ENCODE results near the gene ATXN1.
A peak's percentile ranks its signal among the peaks of the same experiment; 100 is the strongest.

ATXN1 gene

GRCh38 chr6:16749516-16750485 is 11.5 kb downstream of the ATXN1 start:
- Histone ChIP-seq H2AK5ac (ENCODE audit: low read length, severe bottlenecking) (no peak overlapping the region), H3K18ac (ENCODE audit: low read depth in 1 of 2, low read length in 2 of 2) (peak overlapping the region in 1 of 2 experiments; percentile 59)
- 94% methylated on average over 9 of the region's 10 CpGs for WGBS

GRCh38 chr6:16748025-16748319 is 13.3 kb downstream of the ATXN1 start:
- Histone ChIP-seq H3K23ac (ENCODE audit: low read length in 2 of 2) (no peak overlapping the region), H2BK15ac (ENCODE audit: low read depth, poor library complexity, severe bottlenecking) (no peak overlapping the region), H2BK5ac (ENCODE audit: low read depth, low read length, poor library complexity, severe bottlenecking) (no peak overlapping the region), H4K8ac (ENCODE audit: low read length) (no peak overlapping the region), H2BK120ac (ENCODE audit: low read depth, low read length) (no peak overlapping the region), H3K18ac (ENCODE audit: low read depth in 1 of 2, low read length in 2 of 2) (no peak overlapping the region), H2BK12ac (ENCODE audit: low read length in 2 of 2) (peak overlapping the region in 1 of 2 experiments; percentile 15), H3K14ac (ENCODE audit: low read length in 2 of 2) (no peak overlapping the region), H3K36me3 (ENCODE audit: control insufficient read depth in 1 of 2, insufficient read depth in 2 of 2, low read depth in 1 of 2, low read length in 2 of 2) (peaks cover 2 to 32% of the 10 kb centered on the region in 2 experiments), H3K4ac (ENCODE audit: low read depth in 1 of 2, low read length in 2 of 2) (no peak overlapping the region), H4K91ac (ENCODE audit: low read length) (no peak overlapping the region), H2AK5ac (ENCODE audit: low read length, severe bottlenecking) (no peak overlapping the region), H2AFZ (ENCODE audit: low read depth, low read length) (no peak overlapping the region), H3K4me2 (ENCODE audit: low read length, poor library complexity, severe bottlenecking) (no peak overlapping the region), H3K27me3 (ENCODE audit: control insufficient read depth in 1 of 2, insufficient read depth in 1 of 2, low read length in 2 of 2) (no peaks in the 10 kb centered on the region), H3K9ac (ENCODE audit: low read length) (peak overlapping the region; percentile 69), H3K4me1 (ENCODE audit: control insufficient read depth, insufficient read depth, low read depth, low read length) (peaks cover 2% of the 10 kb centered on the region), H3K27ac (ENCODE audit: low read length, poor library complexity, severe bottlenecking) (peak overlapping the region; percentile 71), H3K79me1 (replicated peaks; ENCODE audit: low read length, poor library complexity, severe bottlenecking) (peaks cover 29% of the 10 kb centered on the region), H3K4me3 (ENCODE audit: insufficient read depth in 1 of 2, low read depth in 1 of 2, low read length in 2 of 2) (peak overlapping the region in 1 of 2 experiments; percentile 34), H3K9me3 (ENCODE audit: control insufficient read depth, low read length) (no peaks in the 10 kb centered on the region)
- WGBS, result 88% methylated on average over 1 of the region's 2 CpGs
- no peak for DNase-seq

More at GRCh38 chr6:16749516-16750485, 11.5 kb downstream of the ATXN1 start:
- Histone ChIP-seq H3K36me3 (ENCODE audit: control insufficient read depth in 1 of 2, insufficient read depth in 2 of 2, low read depth in 1 of 2, low read length in 2 of 2) (peaks cover 2 to 33% of the 10 kb centered on the region in 2 experiments), H4K91ac (ENCODE audit: low read length) (no peak overlapping the region), H2BK15ac (ENCODE audit: low read depth, poor library complexity, severe bottlenecking) (no peak overlapping the region), H3K14ac (ENCODE audit: low read length in 2 of 2) (no peak overlapping the region), H3K4me1 (ENCODE audit: control insufficient read depth, insufficient read depth, low read depth, low read length) (peaks cover 2% of the 10 kb centered on the region), H3K79me1 (replicated peaks; ENCODE audit: low read length, poor library complexity, severe bottlenecking) (peaks cover 21% of the 10 kb centered on the region), H3K9ac (ENCODE audit: low read length) (no peak overlapping the region), H3K9me3 (ENCODE audit: control insufficient read depth, low read length) (no peaks in the 10 kb centered on the region), H2BK12ac (ENCODE audit: low read length in 2 of 2) (peak overlapping the region in 1 of 2 experiments; percentile 56), H3K4ac (ENCODE audit: low read depth in 1 of 2, low read length in 2 of 2) (no peak overlapping the region), H3K4me3 (ENCODE audit: insufficient read depth in 1 of 2, low read depth in 1 of 2, low read length in 2 of 2) (no peak overlapping the region), H4K8ac (ENCODE audit: low read length) (no peak overlapping the region), H2AFZ (ENCODE audit: low read depth, low read length) (no peak overlapping the region), H2BK5ac (ENCODE audit: low read depth, low read length, poor library complexity, severe bottlenecking) (no peak overlapping the region), H3K27me3 (ENCODE audit: control insufficient read depth in 1 of 2, insufficient read depth in 1 of 2, low read length in 2 of 2) (no peaks in the 10 kb centered on the region), H3K27ac (ENCODE audit: low read length, poor library complexity, severe bottlenecking) (no peak overlapping the region), H2BK120ac (ENCODE audit: low read depth, low read length) (no peak overlapping the region), H3K23ac (ENCODE audit: low read length in 2 of 2) (peak overlapping the region in 1 of 2 experiments; percentile 29), H3K4me2 (ENCODE audit: low read length, poor library complexity, severe bottlenecking) (no peak overlapping the region)
- no peak for DNase-seq

GRCh38 chr6:16747232-16748024 is 13.8 kb downstream of the ATXN1 start:
- H3K4me2 ChIP-seq (ENCODE audit: low read length, poor library complexity, severe bottlenecking), result peak overlapping the region; percentile 38

DNA sequence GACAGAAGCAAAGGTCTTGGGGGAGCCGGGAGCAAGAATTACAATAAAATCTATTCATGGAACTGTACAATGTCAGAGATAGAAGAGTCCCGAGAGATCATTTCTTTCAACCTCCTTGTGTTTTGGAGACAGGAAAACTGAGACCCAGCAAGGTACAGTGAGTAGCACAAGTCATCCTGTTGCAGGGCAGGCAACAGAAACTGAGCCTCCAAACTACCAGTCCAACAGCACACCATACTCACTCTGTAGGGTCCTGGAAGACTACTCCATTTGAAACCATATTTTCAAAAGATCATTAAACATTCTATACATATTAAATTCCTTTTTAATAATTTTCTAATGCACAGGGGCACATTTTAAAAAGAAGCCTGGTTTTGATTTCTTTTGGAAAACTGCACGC is 14.4 kb downstream of the ATXN1 start:
- WGBS, result 98% methylated on average over 3 of the region's 3 CpGs
- Histone ChIP-seq H3K4me2 (ENCODE audit: low read length, poor library complexity, severe bottlenecking) (no peak overlapping the region), H2BK12ac (ENCODE audit: low read length in 2 of 2) (no peak overlapping the region), H3K4me1 (ENCODE audit: control insufficient read depth, insufficient read depth, low read depth, low read length) (peaks cover 7% of the 10 kb centered on the region), H2BK5ac (ENCODE audit: low read depth, low read length, poor library complexity, severe bottlenecking) (no peak overlapping the region), H2BK15ac (ENCODE audit: low read depth, poor library complexity, severe bottlenecking) (no peak overlapping the region), H3K36me3 (ENCODE audit: control insufficient read depth in 1 of 2, insufficient read depth in 2 of 2, low read depth in 1 of 2, low read length in 2 of 2) (peaks cover 2 to 29% of the 10 kb centered on the region in 2 experiments), H3K27me3 (ENCODE audit: control insufficient read depth in 1 of 2, insufficient read depth in 1 of 2, low read length in 2 of 2) (no peaks in the 10 kb centered on the region), H3K79me1 (replicated peaks; ENCODE audit: low read length, poor library complexity, severe bottlenecking) (peaks cover 34% of the 10 kb centered on the region), H3K9ac (ENCODE audit: low read length) (peak overlapping the region; percentile 69), H2AK5ac (ENCODE audit: low read length, severe bottlenecking) (no peak overlapping the region), H2BK120ac (ENCODE audit: low read depth, low read length) (no peak overlapping the region), H3K4ac (ENCODE audit: low read depth in 1 of 2, low read length in 2 of 2) (no peak overlapping the region), H3K9me3 (ENCODE audit: control insufficient read depth, low read length) (no peaks in the 10 kb centered on the region), H3K27ac (ENCODE audit: low read length, poor library complexity, severe bottlenecking) (peak overlapping the region; percentile 71), H3K4me3 (ENCODE audit: insufficient read depth in 1 of 2, low read depth in 1 of 2, low read length in 2 of 2) (no peak overlapping the region), H3K14ac (ENCODE audit: low read length in 2 of 2) (no peak overlapping the region), H2AFZ (ENCODE audit: low read depth, low read length) (no peak overlapping the region), H3K23ac (ENCODE audit: low read length in 2 of 2) (no peak overlapping the region), H4K8ac (ENCODE audit: low read length) (no peak overlapping the region), H3K18ac (ENCODE audit: low read depth in 1 of 2, low read length in 2 of 2) (no peak overlapping the region), H4K91ac (ENCODE audit: low read length) (no peak overlapping the region)
- no peak for DNase-seq

More at GRCh38 chr6:16747232-16748024, 13.8 kb downstream of the ATXN1 start:
- 70% methylated on average over 12 of the region's 13 CpGs for WGBS
- H3K4me1 ChIP-seq (ENCODE audit: control insufficient read depth, insufficient read depth, low read depth, low read length), result peaks cover 4% of the 10 kb centered on the region
- peak; percentile 85 for DNase-seq
- H3K27ac ChIP-seq (ENCODE audit: low read length, poor library complexity, severe bottlenecking), result peak overlapping the region; percentile 71
- no peak overlapping the region for H3K23ac ChIP-seq (ENCODE audit: low read length in 2 of 2)
- no peak overlapping the region for H2BK12ac ChIP-seq (ENCODE audit: low read length in 2 of 2)
- no peaks in the 10 kb centered on the region for H3K9me3 ChIP-seq (ENCODE audit: control insufficient read depth, low read length)
- H3K4ac ChIP-seq (ENCODE audit: low read depth in 1 of 2, low read length in 2 of 2), result peak overlapping the region in 1 of 2 experiments; percentile 46
- H3K18ac ChIP-seq (ENCODE audit: low read depth in 1 of 2, low read length in 2 of 2), result no peak overlapping the region
- peak overlapping the region; percentile 18 for H4K91ac ChIP-seq (ENCODE audit: low read length)
- peak overlapping the region; percentile 47 for H2AK5ac ChIP-seq (ENCODE audit: low read length, severe bottlenecking)
- H3K79me1 ChIP-seq (replicated peaks; ENCODE audit: low read length, poor library complexity, severe bottlenecking), result peaks cover 33% of the 10 kb centered on the region
- no peak overlapping the region for H2BK120ac ChIP-seq (ENCODE audit: low read depth, low read length)
- no peaks in the 10 kb centered on the region for H3K27me3 ChIP-seq (ENCODE audit: control insufficient read depth in 1 of 2, insufficient read depth in 1 of 2, low read length in 2 of 2)
- H2BK15ac ChIP-seq (ENCODE audit: low read depth, poor library complexity, severe bottlenecking), result no peak overlapping the region
- peak overlapping the region in 1 of 2 experiments; percentile 34 for H3K4me3 ChIP-seq (ENCODE audit: insufficient read depth in 1 of 2, low read depth in 1 of 2, low read length in 2 of 2)
- H4K8ac ChIP-seq (ENCODE audit: low read length), result peak overlapping the region; percentile 19
- no peak overlapping the region for H2BK5ac ChIP-seq (ENCODE audit: low read depth, low read length, poor library complexity, severe bottlenecking)
- H3K9ac ChIP-seq (ENCODE audit: low read length), result peak overlapping the region; percentile 69
- H3K36me3 ChIP-seq (ENCODE audit: control insufficient read depth in 1 of 2, insufficient read depth in 2 of 2, low read depth in 1 of 2, low read length in 2 of 2), result peaks cover 2 to 31% of the 10 kb centered on the region in 2 experiments
- H3K14ac ChIP-seq (ENCODE audit: low read length in 2 of 2), result no peak overlapping the region
- H2AFZ ChIP-seq (ENCODE audit: low read depth, low read length), result no peak overlapping the region
